Measurements from ENCODE around the gene COL6A5.
A peak's percentile ranks its signal among the peaks of the same experiment; 100 is the strongest.

COL6A5 gene

GRCh38 chr3:130383424-130383823 lies 38.0 kb downstream of the COL6A5 start:
- H3K27ac ChIP-seq: no peak overlapping the region
- POLR2A ChIA-PET (ENCODE audit: low non-redundant PET): no interaction called here
- DNase-seq (ENCODE audit: low spot score): no peak
- CTCF ChIA-PET: no interaction called here
- TF ChIP-seq, protein P1, sequence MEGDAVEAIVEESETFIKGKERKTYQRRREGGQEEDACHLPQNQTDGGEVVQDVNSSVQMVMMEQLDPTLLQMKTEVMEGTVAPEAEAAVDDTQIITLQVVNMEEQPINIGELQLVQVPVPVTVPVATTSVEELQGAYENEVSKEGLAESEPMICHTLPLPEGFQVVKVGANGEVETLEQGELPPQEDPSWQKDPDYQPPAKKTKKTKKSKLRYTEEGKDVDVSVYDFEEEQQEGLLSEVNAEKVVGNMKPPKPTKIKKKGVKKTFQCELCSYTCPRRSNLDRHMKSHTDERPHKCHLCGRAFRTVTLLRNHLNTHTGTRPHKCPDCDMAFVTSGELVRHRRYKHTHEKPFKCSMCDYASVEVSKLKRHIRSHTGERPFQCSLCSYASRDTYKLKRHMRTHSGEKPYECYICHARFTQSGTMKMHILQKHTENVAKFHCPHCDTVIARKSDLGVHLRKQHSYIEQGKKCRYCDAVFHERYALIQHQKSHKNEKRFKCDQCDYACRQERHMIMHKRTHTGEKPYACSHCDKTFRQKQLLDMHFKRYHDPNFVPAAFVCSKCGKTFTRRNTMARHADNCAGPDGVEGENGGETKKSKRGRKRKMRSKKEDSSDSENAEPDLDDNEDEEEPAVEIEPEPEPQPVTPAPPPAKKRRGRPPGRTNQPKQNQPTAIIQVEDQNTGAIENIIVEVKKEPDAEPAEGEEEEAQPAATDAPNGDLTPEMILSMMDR (conservative IDR thresholded peaks at IDR 0.05; ENCODE audit: low read depth): no peak

GRCh38 chr3:130384476-130385025 lies 39.1 kb downstream of the COL6A5 start:
- CTCF ChIA-PET: no interaction called here
- no peak overlapping the region for H3K27ac ChIP-seq
- POLR2A ChIA-PET (ENCODE audit: low non-redundant PET): no interaction called here
- DNase-seq (ENCODE audit: low spot score): no peak
- TF ChIP-seq, protein P1 (conservative IDR thresholded peaks at IDR 0.05; ENCODE audit: low read depth): no peak

- TF ChIP-seq, protein P1 (conservative IDR thresholded peaks at IDR 0.05; ENCODE audit: low read depth): no peak
- POLR2A ChIA-PET (ENCODE audit: low non-redundant PET): no interaction called here
- CTCF ChIA-PET: no interaction called here
- DNase-seq (ENCODE audit: low spot score): peak; percentile 29
- H3K27ac ChIP-seq: no peak overlapping the region
Observed at GRCh38 chr3:130386604-130387263, 41.3 kb downstream of the COL6A5 start.

GRCh38 chr3:130389743-130390478 lies 44.4 kb downstream of the COL6A5 start:
- TF ChIP-seq, protein P1 (conservative IDR thresholded peaks at IDR 0.05; ENCODE audit: low read depth): no peak
- ChIA-PET CTCF (no interaction called here), POLR2A (ENCODE audit: low non-redundant PET) (no interaction called here)
- no peak overlapping the region for H3K27ac ChIP-seq
- DNase-seq (ENCODE audit: low spot score): no peak

DNA sequence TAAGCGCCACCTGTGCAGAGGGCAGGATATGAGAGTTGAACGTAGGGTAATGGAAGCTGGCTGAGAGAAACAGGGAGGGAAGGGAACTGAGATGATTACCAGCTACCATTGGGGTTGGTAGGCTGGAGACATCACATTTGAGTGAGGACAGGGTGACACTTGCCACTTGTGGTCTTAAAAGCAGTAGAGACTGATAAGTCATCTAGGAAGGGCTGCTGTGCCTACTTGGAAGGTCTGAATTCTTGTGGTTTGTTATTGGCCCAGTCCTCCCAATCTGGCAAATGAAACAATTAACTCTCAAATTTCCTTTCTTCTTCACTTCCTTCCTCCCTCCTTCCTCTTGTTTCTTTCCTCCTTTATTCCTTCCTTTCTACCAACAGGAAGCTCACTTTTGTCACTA lies 46.8 kb downstream of the COL6A5 start:
- POLR2A ChIA-PET (ENCODE audit: low non-redundant PET): no interaction called here
- TF ChIP-seq, protein P1 (conservative IDR thresholded peaks at IDR 0.05; ENCODE audit: low read depth): no peak
- CTCF ChIA-PET: no interaction called here
- DNase-seq (ENCODE audit: low spot score): no peak
- no peak overlapping the region for H3K27ac ChIP-seq

- ChIA-PET CTCF (no interaction called here), POLR2A (ENCODE audit: low non-redundant PET) (no interaction called here)
- DNase-seq (ENCODE audit: low spot score): no peak
- no peak overlapping the region for H3K27ac ChIP-seq
- TF ChIP-seq, protein P1 (conservative IDR thresholded peaks at IDR 0.05; ENCODE audit: low read depth): no peak
Observed at GRCh38 chr3:130393594-130393993, 48.1 kb downstream of the COL6A5 start.

Data from RWPE1 (cell line).